ENCODE measurements around the gene ACD. TPM values are rescaled to one million over a fixed set of nuclear protein-coding genes. Genes with fewer than 3 reads are reported as not detected.

The ACD gene
- total RNA-seq, 1 experiment from 2014 or later, result 34.7 TPM

DNA sequence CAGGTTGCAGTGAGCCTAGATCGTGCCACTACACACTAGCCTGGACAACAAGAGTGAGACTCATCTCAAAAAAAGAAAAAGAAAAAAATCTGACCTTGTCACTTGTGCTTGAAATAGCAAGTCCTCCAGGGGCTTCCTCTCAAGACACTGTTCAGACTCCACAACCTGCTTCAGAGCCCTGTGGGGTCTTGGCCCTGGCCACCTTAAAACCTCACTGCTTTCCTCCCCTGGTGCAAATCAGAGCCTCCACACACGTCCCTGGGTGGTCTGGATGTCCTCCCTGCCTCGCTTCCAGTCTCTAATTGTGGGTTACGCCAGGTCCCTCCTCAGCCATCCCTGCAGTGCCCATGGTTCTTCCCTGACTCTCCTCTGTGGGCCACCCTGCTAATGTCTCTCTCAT is 4.7 kb downstream of the ACD start:
- no peak for TF ChIP-seq EZH2 (IDR thresholded peaks at IDR 0.05; ENCODE audit: low read depth)
- TF ChIP-seq, protein P1, sequence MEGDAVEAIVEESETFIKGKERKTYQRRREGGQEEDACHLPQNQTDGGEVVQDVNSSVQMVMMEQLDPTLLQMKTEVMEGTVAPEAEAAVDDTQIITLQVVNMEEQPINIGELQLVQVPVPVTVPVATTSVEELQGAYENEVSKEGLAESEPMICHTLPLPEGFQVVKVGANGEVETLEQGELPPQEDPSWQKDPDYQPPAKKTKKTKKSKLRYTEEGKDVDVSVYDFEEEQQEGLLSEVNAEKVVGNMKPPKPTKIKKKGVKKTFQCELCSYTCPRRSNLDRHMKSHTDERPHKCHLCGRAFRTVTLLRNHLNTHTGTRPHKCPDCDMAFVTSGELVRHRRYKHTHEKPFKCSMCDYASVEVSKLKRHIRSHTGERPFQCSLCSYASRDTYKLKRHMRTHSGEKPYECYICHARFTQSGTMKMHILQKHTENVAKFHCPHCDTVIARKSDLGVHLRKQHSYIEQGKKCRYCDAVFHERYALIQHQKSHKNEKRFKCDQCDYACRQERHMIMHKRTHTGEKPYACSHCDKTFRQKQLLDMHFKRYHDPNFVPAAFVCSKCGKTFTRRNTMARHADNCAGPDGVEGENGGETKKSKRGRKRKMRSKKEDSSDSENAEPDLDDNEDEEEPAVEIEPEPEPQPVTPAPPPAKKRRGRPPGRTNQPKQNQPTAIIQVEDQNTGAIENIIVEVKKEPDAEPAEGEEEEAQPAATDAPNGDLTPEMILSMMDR (conservative IDR thresholded peaks at IDR 0.05), result no peak

DNA sequence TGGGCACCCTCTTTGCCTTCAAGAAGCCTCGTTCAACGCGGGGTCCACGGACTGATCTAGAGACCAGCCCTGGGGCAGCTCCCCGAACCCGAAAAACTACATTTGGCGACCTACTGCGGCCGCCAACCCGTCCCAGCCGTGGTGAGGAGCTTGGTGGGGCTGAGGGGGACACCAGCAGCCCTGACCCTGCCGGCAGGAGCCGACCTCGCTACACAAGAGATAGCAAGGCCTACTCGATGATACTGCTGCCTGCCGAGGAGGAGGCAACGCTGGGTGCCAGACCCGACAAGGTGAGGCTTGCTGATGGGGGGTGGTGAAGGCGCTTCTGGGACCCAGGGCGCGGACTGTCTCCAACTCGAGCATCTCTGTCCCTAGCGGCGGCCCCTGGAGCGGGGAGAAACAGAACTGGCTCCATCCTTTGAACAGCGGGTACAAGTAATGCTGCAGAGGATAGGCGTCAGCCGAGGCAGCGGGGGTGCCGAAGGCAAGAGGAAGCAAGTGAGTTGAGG is 5.6 kb downstream of the ACD start:
- Histone ChIP-seq H3K36me3 (ENCODE audit: low read depth) (no peaks in the 10 kb centered on the region), H3K9me3 (ENCODE audit: insufficient read depth, low read depth) (no peaks in the 10 kb centered on the region), H3K9me2 (ENCODE audit: insufficient read depth) (no peaks in the 10 kb centered on the region), H3K4me2 (no peak overlapping the region), H3K27ac (no peak overlapping the region), H3F3A (ENCODE audit: insufficient read depth, low read depth) (no peaks in the 10 kb centered on the region), H3K79me2 (ENCODE audit: low read depth) (peaks cover 5% of the 10 kb centered on the region), H4K20me1 (ENCODE audit: insufficient read depth) (no peaks in the 10 kb centered on the region), H3K27me3 (ENCODE audit: insufficient read depth, low read depth) (peaks cover 38% of the 10 kb centered on the region), H3K4me1 (replicated peaks; ENCODE audit: insufficient read depth) (peaks cover 12% of the 10 kb centered on the region), H3K4me3 (no peak overlapping the region), H2AFZ (no peak overlapping the region)
- CTCF ChIA-PET, result interaction anchor here (0.5 to 0.6 kb wide), 2 partner anchors 31 to 64 kb away, joined by 4 read pairs; no protein-coding TSS in a partner anchor
- TF ChIP-seq EZH2 (IDR thresholded peaks at IDR 0.05; ENCODE audit: low read depth), result no peak
- TF ChIP-seq, protein P1 (conservative IDR thresholded peaks at IDR 0.05), result no peak
- intact Hi-C loops (cut with micrococcal nuclease; ENCODE audit: unreplicated experiment), result no loop called here
- DNase-seq, result no peak
- no TSS peak for BruUV-seq (replicated peaks)
- POLR2A ChIA-PET (ENCODE audit: unreplicated experiment), result no interaction called here

More for the DNA sequence above, 4.7 kb downstream of the ACD start:
- Histone ChIP-seq H2AFZ (no peak overlapping the region), H3K36me3 (ENCODE audit: low read depth) (no peaks in the 10 kb centered on the region), H3K9me3 (ENCODE audit: insufficient read depth, low read depth) (no peaks in the 10 kb centered on the region), H3K4me2 (no peak overlapping the region), H3K79me2 (ENCODE audit: low read depth) (peaks cover 8% of the 10 kb centered on the region), H3F3A (ENCODE audit: insufficient read depth, low read depth) (peaks cover 2% of the 10 kb centered on the region), H4K20me1 (ENCODE audit: insufficient read depth) (no peaks in the 10 kb centered on the region), H3K27ac (no peak overlapping the region), H3K27me3 (ENCODE audit: insufficient read depth, low read depth) (peaks cover 35% of the 10 kb centered on the region), H3K4me1 (replicated peaks; ENCODE audit: insufficient read depth) (peaks cover 12% of the 10 kb centered on the region), H3K9me2 (ENCODE audit: insufficient read depth) (no peaks in the 10 kb centered on the region), H3K4me3 (no peak overlapping the region)
- no peak for DNase-seq
- POLR2A ChIA-PET (ENCODE audit: unreplicated experiment), result no interaction called here
- CTCF ChIA-PET, result no interaction called here
- BruUV-seq (replicated peaks), result no TSS peak
- intact Hi-C loops (cut with micrococcal nuclease; ENCODE audit: unreplicated experiment), result no loop called here

DNA sequence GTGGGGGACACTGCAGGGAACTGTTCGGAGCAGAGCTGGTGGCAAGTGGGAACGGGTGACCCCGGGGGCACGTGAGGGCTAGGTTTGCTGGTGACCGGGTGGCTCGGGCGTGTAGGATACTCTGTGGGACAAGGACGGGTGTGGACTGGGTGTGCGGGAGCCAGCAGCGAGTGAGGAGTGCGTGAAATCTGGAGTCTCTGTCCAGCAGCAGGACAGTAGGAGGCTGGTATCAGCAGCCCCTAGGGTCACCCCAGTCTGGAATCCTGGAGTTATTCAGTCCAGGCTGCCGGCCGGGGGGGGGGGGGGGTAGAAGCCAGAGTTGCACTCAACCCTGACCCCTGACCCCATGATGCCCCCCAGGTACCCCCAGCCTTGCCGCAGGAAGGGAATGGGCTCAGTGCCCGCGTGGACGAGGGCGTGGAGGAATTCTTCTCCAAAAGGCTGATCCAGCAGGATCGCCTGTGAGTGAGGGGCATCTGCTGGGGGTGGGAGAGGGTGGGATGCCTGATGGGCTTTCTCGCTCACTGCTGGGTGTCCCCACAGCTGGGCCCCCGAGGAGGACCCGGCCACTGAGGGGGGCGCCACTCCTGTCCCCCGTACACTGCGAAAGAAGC is 6.2 kb downstream of the ACD start:
- peak overlapping the region; percentile 45; the same call in 1 of the 2 replicates for H3K4me3 ChIP-seq

More for the DNA sequence above, 6.2 kb downstream of the ACD start:
- CTCF ChIA-PET, result interaction anchor here (0.5 to 0.6 kb wide), 2 partner anchors 30 to 63 kb away, joined by 4 read pairs; no protein-coding TSS in a partner anchor
- no peaks in the 10 kb centered on the region for H3F3A ChIP-seq (ENCODE audit: insufficient read depth, low read depth)
- H3K27ac ChIP-seq, result no peak overlapping the region
- peaks cover 38% of the 10 kb centered on the region for H3K27me3 ChIP-seq (ENCODE audit: insufficient read depth, low read depth)
- H3K36me3 ChIP-seq (ENCODE audit: low read depth), result no peaks in the 10 kb centered on the region
- TF ChIP-seq, protein P1 (conservative IDR thresholded peaks at IDR 0.05), result no peak
- TF ChIP-seq EZH2 (IDR thresholded peaks at IDR 0.05; ENCODE audit: low read depth), result no peak
- H4K20me1 ChIP-seq (ENCODE audit: insufficient read depth), result no peaks in the 10 kb centered on the region
- no peak overlapping the region for H2AFZ ChIP-seq
- H3K4me2 ChIP-seq, result peak overlapping the region; percentile 77; the same call in 1 of the 2 replicates
- DNase-seq, result no peak
- H3K9me3 ChIP-seq (ENCODE audit: insufficient read depth, low read depth), result no peaks in the 10 kb centered on the region
- H3K79me2 ChIP-seq (ENCODE audit: low read depth), result no peaks in the 10 kb centered on the region
- peaks cover 7% of the 10 kb centered on the region; the same call in 1 of the 2 replicates for H3K4me1 ChIP-seq (replicated peaks; ENCODE audit: insufficient read depth)
- intact Hi-C loops (cut with micrococcal nuclease; ENCODE audit: unreplicated experiment), result no loop called here
- POLR2A ChIA-PET (ENCODE audit: unreplicated experiment), result no interaction called here
- BruUV-seq (replicated peaks), result no TSS peak
- H3K9me2 ChIP-seq (ENCODE audit: insufficient read depth), result no peaks in the 10 kb centered on the region

All from PC-9 (cell line).